ENCODE measurements around the gene INPP5D. TPM values are rescaled to one million over a fixed set of nuclear protein-coding genes. Genes with fewer than 3 reads are reported as not detected.

INPP5D gene
- total RNA-seq, 2 experiments from 2014 or later: 79.5 to 92.6 TPM

- no peaks in the 10 kb centered on the region for H3K79me2 ChIP-seq (ENCODE audit: insufficient read depth, low read depth, low read length)
Measured at GRCh38 chr2:233223059-233223894, 163.1 kb downstream of the INPP5D start.

DNA sequence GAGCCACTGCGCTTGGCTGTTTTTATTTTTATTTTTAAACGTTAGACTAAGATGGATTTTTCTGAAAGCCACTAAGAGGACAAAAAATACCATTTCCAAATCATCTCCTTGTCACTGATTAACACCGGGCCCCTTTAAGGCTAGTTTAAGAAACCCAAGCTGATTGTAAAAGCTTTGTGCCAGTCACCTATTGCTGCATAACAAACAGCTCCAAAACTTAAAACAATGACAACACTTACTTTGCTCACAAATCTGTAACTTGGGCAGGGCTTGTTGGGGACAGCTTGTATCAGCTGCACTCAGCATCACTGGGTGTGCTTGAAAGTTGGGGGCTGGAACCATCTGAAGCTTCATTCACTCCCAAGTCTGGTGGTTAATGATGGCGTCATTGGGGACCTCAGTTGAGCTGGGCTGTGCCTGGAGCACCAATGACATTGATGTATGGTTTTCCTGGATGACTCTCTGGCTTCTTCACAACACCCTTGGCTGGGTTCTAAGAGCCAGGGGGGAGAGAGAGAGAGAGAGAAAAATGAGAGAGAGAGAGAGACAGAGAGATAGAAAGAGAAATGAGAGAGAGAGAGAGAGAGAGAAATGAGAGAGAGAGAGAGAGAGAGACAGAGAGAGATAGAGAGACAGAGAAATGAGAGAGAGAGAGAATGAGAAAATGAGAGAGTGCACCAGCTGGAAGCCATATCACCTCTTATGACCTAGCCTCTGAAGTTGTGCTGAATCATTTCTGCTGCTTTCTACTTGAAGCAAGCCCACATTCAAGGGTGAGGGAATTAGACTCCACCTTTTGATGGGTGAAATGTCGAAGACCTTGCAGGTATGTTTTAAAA is 165.3 kb downstream of the INPP5D start:
- Histone ChIP-seq H2AFZ (ENCODE audit: low read length) (peak overlapping the region; percentile 89; the same call in 1 of the 2 replicates), H3K4me1 (ENCODE audit: insufficient read depth, low read length, poor library complexity, severe bottlenecking) (peaks cover 69% of the 10 kb centered on the region), H3K4me2 (ENCODE audit: low read length) (peak overlapping the region; percentile 53), H4K20me1 (ENCODE audit: insufficient read depth, low read length) (no peaks in the 10 kb centered on the region), H3K27ac (ENCODE audit: low read depth, low read length, poor library complexity, severe bottlenecking) (peak overlapping the region; percentile 54), H3K4me3 (ENCODE audit: low read depth, low read length, poor library complexity, severe bottlenecking) (no peak overlapping the region), H3K36me3 (ENCODE audit: insufficient read depth, low read length) (0 out of 2 replicates have a peak, but pooled peaks cover 3% of the 10 kb centered on the region), H3K9me3 (ENCODE audit: low read length) (peaks cover 12% of the 10 kb centered on the region; the same call in 1 of the 2 replicates), H3K79me2 (ENCODE audit: insufficient read depth, low read depth, low read length) (no peaks in the 10 kb centered on the region), H3K9me2 (ENCODE audit: insufficient read depth, low read length) (no peaks in the 10 kb centered on the region)
- no peak for TF ChIP-seq EZH2phosphoT487 (IDR thresholded peaks at IDR 0.05; ENCODE audit: borderline replicate concordance, low read depth, low read length)
- TF ChIP-seq, protein P1, sequence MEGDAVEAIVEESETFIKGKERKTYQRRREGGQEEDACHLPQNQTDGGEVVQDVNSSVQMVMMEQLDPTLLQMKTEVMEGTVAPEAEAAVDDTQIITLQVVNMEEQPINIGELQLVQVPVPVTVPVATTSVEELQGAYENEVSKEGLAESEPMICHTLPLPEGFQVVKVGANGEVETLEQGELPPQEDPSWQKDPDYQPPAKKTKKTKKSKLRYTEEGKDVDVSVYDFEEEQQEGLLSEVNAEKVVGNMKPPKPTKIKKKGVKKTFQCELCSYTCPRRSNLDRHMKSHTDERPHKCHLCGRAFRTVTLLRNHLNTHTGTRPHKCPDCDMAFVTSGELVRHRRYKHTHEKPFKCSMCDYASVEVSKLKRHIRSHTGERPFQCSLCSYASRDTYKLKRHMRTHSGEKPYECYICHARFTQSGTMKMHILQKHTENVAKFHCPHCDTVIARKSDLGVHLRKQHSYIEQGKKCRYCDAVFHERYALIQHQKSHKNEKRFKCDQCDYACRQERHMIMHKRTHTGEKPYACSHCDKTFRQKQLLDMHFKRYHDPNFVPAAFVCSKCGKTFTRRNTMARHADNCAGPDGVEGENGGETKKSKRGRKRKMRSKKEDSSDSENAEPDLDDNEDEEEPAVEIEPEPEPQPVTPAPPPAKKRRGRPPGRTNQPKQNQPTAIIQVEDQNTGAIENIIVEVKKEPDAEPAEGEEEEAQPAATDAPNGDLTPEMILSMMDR (conservative IDR thresholded peaks at IDR 0.05; ENCODE audit: low read length): no peak
- ChIA-PET CTCF (ENCODE audit: unreplicated experiment) (no interaction called here), POLR2A (interaction anchor here (0.5 to 2.9 kb wide), 7 partner anchors 15 to 1542 kb away, joined by 3 to 16 read pairs (median 3); partner anchors contain the start of gene ATG16L1)
- intact Hi-C loops (cut with micrococcal nuclease; ENCODE audit: unreplicated experiment): loop anchor here (5.0 kb wide), 1 partner anchor 163 kb away; the partner anchor contains the start of gene INPP5D
- BruUV-seq (replicated peaks): no TSS peak
- peak; percentile 29 for DNase-seq (ENCODE audit: low spot score)

More at GRCh38 chr2:233223059-233223894, 163.1 kb downstream of the INPP5D start:
- intact Hi-C loops (cut with micrococcal nuclease; ENCODE audit: unreplicated experiment): loop anchor here (2.0 kb wide), 1 partner anchor 28 kb away; the partner anchor contains the start of gene ATG16L1
- TF ChIP-seq, protein P1 (conservative IDR thresholded peaks at IDR 0.05; ENCODE audit: low read length): no peak
- TF ChIP-seq EZH2phosphoT487 (IDR thresholded peaks at IDR 0.05; ENCODE audit: borderline replicate concordance, low read depth, low read length): no peak
- Histone ChIP-seq H3K9me3 (ENCODE audit: low read length) (peaks cover 12% of the 10 kb centered on the region; the same call in 1 of the 2 replicates), H3K36me3 (ENCODE audit: insufficient read depth, low read length) (0 out of 2 replicates have a peak, but pooled peaks cover 3% of the 10 kb centered on the region), H2AFZ (ENCODE audit: low read length) (peak overlapping the region; percentile 59; the same call in 1 of the 2 replicates), H3K9me2 (ENCODE audit: insufficient read depth, low read length) (no peaks in the 10 kb centered on the region), H3K4me1 (ENCODE audit: insufficient read depth, low read length, poor library complexity, severe bottlenecking) (peaks cover 70% of the 10 kb centered on the region), H3K4me2 (ENCODE audit: low read length) (peak overlapping the region; percentile 51), H4K20me1 (ENCODE audit: insufficient read depth, low read length) (no peaks in the 10 kb centered on the region), H3K4me3 (ENCODE audit: low read depth, low read length, poor library complexity, severe bottlenecking) (no peak overlapping the region), H3K27ac (ENCODE audit: low read depth, low read length, poor library complexity, severe bottlenecking) (peak overlapping the region; percentile 80)
- no TSS peak for BruUV-seq (replicated peaks)
- ChIA-PET CTCF (ENCODE audit: unreplicated experiment) (interaction anchor here (0.6 to 1.4 kb wide), 3 partner anchors 21 to 123 kb away, joined by 3 read pairs; no protein-coding TSS in a partner anchor), POLR2A (interaction anchor here (0.6 to 2.9 kb wide), 16 partner anchors 11 to 1223 kb away, joined by 3 to 16 read pairs (median 5); partner anchors contain the start of gene ATG16L1)
- peak; percentile 86 for DNase-seq (ENCODE audit: low spot score)

Data from OCI-LY7 (cell line).